WTC11 (cell line): ENCODE data around the gene ZNF385A. TPM values are rescaled to one million over a fixed set of nuclear protein-coding genes. Genes with fewer than 3 reads are reported as not detected.

Experiments
- ATAC-seq: fragments of 200-7000 bp; cut with Tn5 transposase; 2 replicates; pipeline ENCODE4 v1.10.0; 2021; ENCODE audit warnings: mild to moderate bottlenecking, moderate library complexity
- CTCF ChIA-PET: fragments of 300-600 bp; sonication (Branson Sonifier 250); formaldehyde crosslinking; loops from one replicate; lab custom pipeline; 2021; ENCODE audit warnings: antibody characterized with exemption; lab: Charles Lee
- POLR2A ChIA-PET: fragments of 350-600 bp; sonication (Branson Sonifier 250); formaldehyde crosslinking; loops from one replicate; lab custom pipeline; 2021; ENCODE audit warnings: antibody characterized with exemption; lab: Charles Lee
- DNase-seq: peaks from one replicate; pipeline ENCODE4 v3.0.0; 2021; ENCODE audit warnings: low spot score
- H3K27ac Mint-ChIP-seq: 2 replicates; pipeline ENCODE4 v1.8.0; 2021; ENCODE audit warnings: mixed read lengths
- H3K27me3 Mint-ChIP-seq: 2 replicates; pipeline ENCODE4 v1.8.0; 2021; ENCODE audit warnings: low read depth, mild to moderate bottlenecking, moderate library complexity, mixed read lengths
- H3K36me3 Mint-ChIP-seq: 2 replicates; pipeline ENCODE4 v1.8.0; 2021; ENCODE audit warnings: mixed read lengths
- H3K4me1 Mint-ChIP-seq: 2 replicates; pipeline ENCODE4 v1.8.0; 2022; ENCODE audit warnings: mixed read lengths
- H3K4me3 Mint-ChIP-seq: 2 replicates; pipeline ENCODE4 v1.8.0; 2021; ENCODE audit warnings: mild to moderate bottlenecking, moderate library complexity, mixed read lengths
- H3K9me3 Mint-ChIP-seq: 2 replicates; pipeline ENCODE4 v1.8.0; 2021; ENCODE audit warnings: mixed read lengths
- ARID4B ChIP-seq: sonication (generic); formaldehyde crosslinking; IDR thresholded peaks from 2 replicates; pipeline ENCODE4 v1.8.0; 2023; ENCODE audit warnings: missing genetic modification reagents, mild to moderate bottlenecking, borderline replicate concordance
- EMX1 ChIP-seq: fragments of 250-450 bp; sonication (Bioruptor Pico); IDR thresholded peaks from 2 replicates; pipeline ENCODE4 v1.8.0; 2021; ENCODE audit warnings: mild to moderate bottlenecking
- FOXJ3 ChIP-seq: sonication (generic); formaldehyde crosslinking; IDR thresholded peaks from 2 replicates; pipeline ENCODE4 v1.9.0; 2021; ENCODE audit warnings: missing genetic modification reagents, mild to moderate bottlenecking, borderline replicate concordance
- FOXK1 ChIP-seq: sonication (generic); formaldehyde crosslinking; IDR thresholded peaks from 2 replicates; pipeline ENCODE4 v1.8.0; 2022; ENCODE audit warnings: mild to moderate bottlenecking, moderate library complexity, missing genetic modification reagents
- FOXP1 ChIP-seq: sonication (generic); formaldehyde crosslinking; IDR thresholded peaks from 2 replicates; pipeline ENCODE4 v1.8.0; 2022; ENCODE audit warnings: missing genetic modification reagents, mild to moderate bottlenecking, moderate library complexity, borderline replicate concordance
- GRHL2 ChIP-seq: fragments of 250-450 bp; sonication (Bioruptor Pico); IDR thresholded peaks from 2 replicates; pipeline ENCODE4 v1.8.0; 2022; ENCODE audit warnings: mild to moderate bottlenecking, moderate library complexity; ENCODE audit not compliant: insufficient replicate concordance, severe bottlenecking
- JAZF1 ChIP-seq: fragments of 250-450 bp; sonication (Bioruptor Pico); IDR thresholded peaks from 2 replicates; pipeline ENCODE4 v1.9.0; 2021; ENCODE audit warnings: moderate library complexity, mild to moderate bottlenecking, inconsistent platforms
- NFYB ChIP-seq: sonication (generic); formaldehyde crosslinking; conservative IDR thresholded peaks from 2 replicates; pipeline ENCODE4 v1.8.0; 2022; ENCODE audit warnings: low read depth, missing genetic modification reagents
- OVOL2 ChIP-seq: fragments of 250-450 bp; sonication (Bioruptor Pico); IDR thresholded peaks from 2 replicates; pipeline ENCODE4 v1.9.0; 2021; ENCODE audit warnings: mild to moderate bottlenecking, borderline replicate concordance
- PRRX2 ChIP-seq: fragments of 250-450 bp; sonication (Bioruptor Pico); IDR thresholded peaks from 2 replicates; pipeline ENCODE4 v1.8.0; 2021; ENCODE audit warnings: mild to moderate bottlenecking
- SP1 ChIP-seq: sonication (generic); formaldehyde crosslinking; conservative IDR thresholded peaks from 2 replicates; pipeline ENCODE4 v1.8.1; 2022; ENCODE audit warnings: missing genetic modification reagents
- STAT6 ChIP-seq: sonication (generic); formaldehyde crosslinking; conservative IDR thresholded peaks from 2 replicates; pipeline ENCODE4 v1.8.1; 2023; ENCODE audit warnings: mild to moderate bottlenecking, low read depth, missing genetic modification reagents, moderate library complexity
- ZBTB43 ChIP-seq: sonication (generic); formaldehyde crosslinking; IDR thresholded peaks from 2 replicates; pipeline ENCODE4 v1.8.1; 2023; ENCODE audit warnings: mild to moderate bottlenecking, missing genetic modification reagents
- ZNF121 ChIP-seq: sonication (generic); formaldehyde crosslinking; IDR thresholded peaks from 2 replicates; pipeline ENCODE4 v1.8.0; 2023; ENCODE audit warnings: missing genetic modification reagents
- ZNF138 ChIP-seq: sonication (generic); formaldehyde crosslinking; conservative IDR thresholded peaks from 2 replicates; pipeline ENCODE4 v1.8.1; 2022; ENCODE audit warnings: mild to moderate bottlenecking, moderate library complexity, missing genetic modification reagents
- ZNF232 ChIP-seq: sonication (generic); formaldehyde crosslinking; IDR thresholded peaks from 2 replicates; pipeline ENCODE4 v1.8.0; 2022; ENCODE audit warnings: mild to moderate bottlenecking, missing genetic modification reagents
- total RNA-seq: library from RNA; stranded (reverse); gene quantifications from 3 replicates; pipeline ENCODE4 v1.2.3, GENCODE V29; 2021
- TF ChIP-seq, protein P1 (sequence below): sonication (generic); formaldehyde crosslinking; IDR thresholded peaks from 2 replicates; pipeline ENCODE4 v1.8.0; 2023; ENCODE audit warnings: missing genetic modification reagents
- TF ChIP-seq, protein P2 (sequence below): sonication (generic); formaldehyde crosslinking; IDR thresholded peaks from 2 replicates; pipeline ENCODE4 v1.8.0; 2023; ENCODE audit warnings: mild to moderate bottlenecking, missing genetic modification reagents
- TF ChIP-seq, protein P3 (sequence below): sonication (generic); formaldehyde crosslinking; IDR thresholded peaks from 2 replicates; pipeline ENCODE4 v1.8.1; 2023; ENCODE audit warnings: mild to moderate bottlenecking, missing genetic modification reagents, moderate library complexity
- TF ChIP-seq, protein P4 (sequence below): sonication (generic); formaldehyde crosslinking; IDR thresholded peaks from 2 replicates; pipeline ENCODE4 v1.8.0; 2022; ENCODE audit warnings: mild to moderate bottlenecking, missing genetic modification reagents

The ZNF385A gene
- total RNA-seq, 1 experiment from 2014 or later, result 23.5 TPM

- CTCF ChIA-PET, result no interaction called here
- DNase-seq (no peak), ATAC-seq (no peak)
- H3K27ac Mint-ChIP-seq, result no peak within 1 kb of the TSS
- H3K36me3 Mint-ChIP-seq, result no peaks in the 10 kb centered on the region
- H3K9me3 Mint-ChIP-seq, result no peaks in the 10 kb centered on the region
- peaks cover 47% of the 10 kb centered on the region for H3K27me3 Mint-ChIP-seq
- no peak within 1 kb of the TSS for H3K4me3 Mint-ChIP-seq
- POLR2A ChIA-PET, result no interaction called here
- peaks cover 22% of the 10 kb centered on the region for H3K4me1 Mint-ChIP-seq
- TF ChIP-seq GRHL2 (CRISPR knock-in tag), result no peak
Measured at GRCh38 chr12:54364413-54364812, 20.1 kb downstream of the ZNF385A start, which contains the start of gene GPR84. GPR84 (minus strand) TSS chr12:54364486; CDS start chr12:54363851, 635 bp downstream.

DNA sequence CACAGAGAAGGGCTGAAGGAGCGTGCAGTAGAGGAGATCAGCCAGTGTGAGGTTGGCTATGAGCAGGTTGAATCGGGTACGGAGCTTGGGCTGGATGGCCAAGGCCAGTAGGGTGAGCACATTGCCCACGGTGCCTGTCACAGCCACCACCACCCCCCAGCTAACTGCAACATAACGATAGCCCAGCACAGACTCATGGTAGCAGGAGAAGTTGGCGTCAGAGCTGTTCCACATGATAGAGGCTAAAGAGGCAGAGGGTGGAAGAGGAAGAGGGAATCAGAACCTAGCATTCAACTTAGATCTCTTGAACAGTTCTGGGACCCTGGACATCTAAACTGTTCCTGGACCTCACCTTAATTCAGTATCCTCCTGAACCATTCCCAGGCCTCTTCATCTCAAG lies 20.9 kb downstream of the ZNF385A start:
- POLR2A ChIA-PET, result no interaction called here
- no peak for DNase-seq
- no peaks in the 10 kb centered on the region for H3K9me3 Mint-ChIP-seq
- H3K4me3 Mint-ChIP-seq, result no peak overlapping the region
- CTCF ChIA-PET, result interaction anchor here (1.0 to 9.1 kb wide), 7 partner anchors 11 to 147 kb away, joined by 3 to 200 read pairs (median 7); no protein-coding TSS in a partner anchor
- no peak for ATAC-seq
- H3K36me3 Mint-ChIP-seq, result no peaks in the 10 kb centered on the region
- no peak overlapping the region for H3K27ac Mint-ChIP-seq
- no peak for TF ChIP-seq PRRX2
- TF ChIP-seq EMX1 (CRISPR knock-in tag), result no peak
- no peak for TF ChIP-seq ZNF138 (CRISPR knock-in tag)
- TF ChIP-seq, protein P1, sequence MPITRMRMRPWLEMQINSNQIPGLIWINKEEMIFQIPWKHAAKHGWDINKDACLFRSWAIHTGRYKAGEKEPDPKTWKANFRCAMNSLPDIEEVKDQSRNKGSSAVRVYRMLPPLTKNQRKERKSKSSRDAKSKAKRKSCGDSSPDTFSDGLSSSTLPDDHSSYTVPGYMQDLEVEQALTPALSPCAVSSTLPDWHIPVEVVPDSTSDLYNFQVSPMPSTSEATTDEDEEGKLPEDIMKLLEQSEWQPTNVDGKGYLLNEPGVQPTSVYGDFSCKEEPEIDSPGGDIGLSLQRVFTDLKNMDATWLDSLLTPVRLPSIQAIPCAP (CRISPR knock-in tag), result no peak
- TF ChIP-seq, protein P2, sequence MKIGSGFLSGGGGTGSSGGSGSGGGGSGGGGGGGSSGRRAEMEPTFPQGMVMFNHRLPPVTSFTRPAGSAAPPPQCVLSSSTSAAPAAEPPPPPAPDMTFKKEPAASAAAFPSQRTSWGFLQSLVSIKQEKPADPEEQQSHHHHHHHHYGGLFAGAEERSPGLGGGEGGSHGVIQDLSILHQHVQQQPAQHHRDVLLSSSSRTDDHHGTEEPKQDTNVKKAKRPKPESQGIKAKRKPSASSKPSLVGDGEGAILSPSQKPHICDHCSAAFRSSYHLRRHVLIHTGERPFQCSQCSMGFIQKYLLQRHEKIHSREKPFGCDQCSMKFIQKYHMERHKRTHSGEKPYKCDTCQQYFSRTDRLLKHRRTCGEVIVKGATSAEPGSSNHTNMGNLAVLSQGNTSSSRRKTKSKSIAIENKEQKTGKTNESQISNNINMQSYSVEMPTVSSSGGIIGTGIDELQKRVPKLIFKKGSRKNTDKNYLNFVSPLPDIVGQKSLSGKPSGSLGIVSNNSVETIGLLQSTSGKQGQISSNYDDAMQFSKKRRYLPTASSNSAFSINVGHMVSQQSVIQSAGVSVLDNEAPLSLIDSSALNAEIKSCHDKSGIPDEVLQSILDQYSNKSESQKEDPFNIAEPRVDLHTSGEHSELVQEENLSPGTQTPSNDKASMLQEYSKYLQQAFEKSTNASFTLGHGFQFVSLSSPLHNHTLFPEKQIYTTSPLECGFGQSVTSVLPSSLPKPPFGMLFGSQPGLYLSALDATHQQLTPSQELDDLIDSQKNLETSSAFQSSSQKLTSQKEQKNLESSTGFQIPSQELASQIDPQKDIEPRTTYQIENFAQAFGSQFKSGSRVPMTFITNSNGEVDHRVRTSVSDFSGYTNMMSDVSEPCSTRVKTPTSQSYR (CRISPR knock-in tag), result no peak
- no peak for TF ChIP-seq ZNF232 (CRISPR knock-in tag)
- TF ChIP-seq, protein P3, sequence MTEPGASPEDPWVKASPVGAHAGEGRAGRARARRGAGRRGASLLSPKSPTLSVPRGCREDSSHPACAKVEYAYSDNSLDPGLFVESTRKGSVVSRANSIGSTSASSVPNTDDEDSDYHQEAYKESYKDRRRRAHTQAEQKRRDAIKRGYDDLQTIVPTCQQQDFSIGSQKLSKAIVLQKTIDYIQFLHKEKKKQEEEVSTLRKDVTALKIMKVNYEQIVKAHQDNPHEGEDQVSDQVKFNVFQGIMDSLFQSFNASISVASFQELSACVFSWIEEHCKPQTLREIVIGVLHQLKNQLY (CRISPR knock-in tag), result no peak
- no peak for TF ChIP-seq FOXK1 (CRISPR knock-in tag)
- TF ChIP-seq, protein P4, sequence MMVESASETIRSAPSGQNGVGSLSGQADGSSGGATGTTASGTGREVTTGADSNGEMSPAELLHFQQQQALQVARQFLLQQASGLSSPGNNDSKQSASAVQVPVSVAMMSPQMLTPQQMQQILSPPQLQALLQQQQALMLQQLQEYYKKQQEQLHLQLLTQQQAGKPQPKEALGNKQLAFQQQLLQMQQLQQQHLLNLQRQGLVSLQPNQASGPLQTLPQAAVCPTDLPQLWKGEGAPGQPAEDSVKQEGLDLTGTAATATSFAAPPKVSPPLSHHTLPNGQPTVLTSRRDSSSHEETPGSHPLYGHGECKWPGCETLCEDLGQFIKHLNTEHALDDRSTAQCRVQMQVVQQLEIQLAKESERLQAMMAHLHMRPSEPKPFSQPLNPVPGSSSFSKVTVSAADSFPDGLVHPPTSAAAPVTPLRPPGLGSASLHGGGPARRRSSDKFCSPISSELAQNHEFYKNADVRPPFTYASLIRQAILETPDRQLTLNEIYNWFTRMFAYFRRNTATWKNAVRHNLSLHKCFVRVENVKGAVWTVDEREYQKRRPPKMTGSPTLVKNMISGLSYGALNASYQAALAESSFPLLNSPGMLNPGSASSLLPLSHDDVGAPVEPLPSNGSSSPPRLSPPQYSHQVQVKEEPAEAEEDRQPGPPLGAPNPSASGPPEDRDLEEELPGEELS (CRISPR knock-in tag), result no peak
- no peak for TF ChIP-seq OVOL2 (CRISPR knock-in tag)
- TF ChIP-seq NFYB, result no peak
- TF ChIP-seq JAZF1 (CRISPR knock-in tag), result no peak
- TF ChIP-seq SP1 (CRISPR knock-in tag), result no peak
- TF ChIP-seq ZBTB43 (CRISPR knock-in tag), result no peak
- no peak for TF ChIP-seq ARID4B (CRISPR knock-in tag)
- no peak for TF ChIP-seq FOXP1 (CRISPR knock-in tag)
- no peak for TF ChIP-seq ZNF121
- no peak for TF ChIP-seq STAT6 (CRISPR knock-in tag)
- TF ChIP-seq FOXJ3 (CRISPR knock-in tag), result no peak
- TF ChIP-seq, all 79 proteins: peak for 0
- Mint-ChIP-seq H3K27me3 (peaks cover 39% of the 10 kb centered on the region), H3K4me1 (peaks cover 14% of the 10 kb centered on the region)
